ENCODE results near the gene CHD8. TPM values are rescaled to one million over a fixed set of nuclear protein-coding genes. Genes with fewer than 3 reads are reported as not detected.

CHD8 gene
- total and polyA plus RNA-seq, 2 experiments from 2014 or later = 21.2 to 35.9 TPM

DNA sequence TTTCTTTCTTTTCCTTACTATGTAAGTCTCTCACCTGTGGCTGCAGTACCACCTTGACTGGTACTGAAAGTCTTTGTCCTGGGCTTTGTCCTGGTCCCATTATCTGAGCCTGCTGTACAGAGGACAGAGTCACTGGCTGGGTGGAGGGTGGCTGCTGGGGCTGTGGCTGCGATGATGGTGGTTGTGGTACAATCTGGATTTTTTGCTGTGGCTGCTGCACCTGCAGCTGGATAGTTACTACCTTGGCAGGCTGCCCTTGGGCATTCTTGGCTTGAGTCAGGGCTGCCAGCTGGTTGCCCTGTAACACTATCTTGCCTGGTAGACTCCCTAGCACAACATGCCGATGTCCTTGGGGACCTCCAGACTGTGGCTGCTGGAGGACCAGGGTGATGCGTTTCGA lies 27.0 kb downstream of the CHD8 start:
- Histone ChIP-seq H3K4me3 (no peak overlapping the region), H3K36me3 (ENCODE audit: low read depth) (peaks cover 64% of the 10 kb centered on the region), H3K4me2 (ENCODE audit: unreplicated experiment) (no peak overlapping the region), H4K20me1 (ENCODE audit: insufficient read depth) (no peaks in the 10 kb centered on the region), H3K9ac (no peak overlapping the region), H2AFZ (no peak overlapping the region), H3K9me2 (ENCODE audit: insufficient read depth) (no peaks in the 10 kb centered on the region), H3K27me3 (replicated peaks; ENCODE audit: insufficient read depth) (no peaks in the 10 kb centered on the region), H3K79me2 (ENCODE audit: insufficient read depth) (peaks cover 92% of the 10 kb centered on the region), H3K27ac (no peak overlapping the region), H3K9me3 (ENCODE audit: low read depth) (no peaks in the 10 kb centered on the region), H3F3A (ENCODE audit: insufficient read depth) (no peaks in the 10 kb centered on the region), H3K4me1 (ENCODE audit: insufficient read depth) (no peaks in the 10 kb centered on the region)
- 96 to 100% methylated on average over 4 of the region's 4 CpGs for WGBS, 2 experiments (ENCODE audit: low coverage in 1 of 2, low lambda C conversion rate in 2 of 2, missing lambda C conversion rate in 2 of 2)
- in situ Hi-C loops (cut with MboI) = no loop called here
- no peak for DNase-seq
- TF ChIP-seq EZH2 (IDR thresholded peaks at IDR 0.05; ENCODE audit: insufficient read depth, poor library complexity, severe bottlenecking) (no peak), EZH2phosphoT487 (IDR thresholded peaks at IDR 0.05; ENCODE audit: insufficient read depth, low read depth) (no peak)

GRCh38 chr14:21426692-21427091 lies 29.2 kb downstream of the CHD8 start:
- no peaks in the 10 kb centered on the region for H3K27me3 ChIP-seq (replicated peaks; ENCODE audit: insufficient read depth)
- no peak for DNase-seq
- WGBS, 2 experiments (ENCODE audit: low coverage in 1 of 2, low lambda C conversion rate in 2 of 2, missing lambda C conversion rate in 2 of 2) = 93 to 100% methylated on average over 1 of the region's 1 CpG
- no peak overlapping the region for H2AFZ ChIP-seq
- peaks cover 85% of the 10 kb centered on the region for H3K36me3 ChIP-seq (ENCODE audit: low read depth)
- no peaks in the 10 kb centered on the region for H4K20me1 ChIP-seq (ENCODE audit: insufficient read depth)
- no peaks in the 10 kb centered on the region for H3K9me3 ChIP-seq (ENCODE audit: low read depth)
- no peak overlapping the region for H3K4me3 ChIP-seq
- in situ Hi-C loops (cut with MboI) = no loop called here
- H3K27ac ChIP-seq = no peak overlapping the region
- no peak overlapping the region for H3K4me2 ChIP-seq (ENCODE audit: unreplicated experiment)
- H3K9me2 ChIP-seq (ENCODE audit: insufficient read depth) = no peaks in the 10 kb centered on the region
- H3K9ac ChIP-seq = no peak overlapping the region
- 0 out of 2 replicates have a peak, but pooled peaks cover under 1% of the 10 kb centered on the region for H3F3A ChIP-seq (ENCODE audit: insufficient read depth)
- no peaks in the 10 kb centered on the region for H3K4me1 ChIP-seq (ENCODE audit: insufficient read depth)
- H3K79me2 ChIP-seq (ENCODE audit: insufficient read depth) = peaks cover 85% of the 10 kb centered on the region
- TF ChIP-seq EZH2phosphoT487 (IDR thresholded peaks at IDR 0.05; ENCODE audit: insufficient read depth, low read depth) (no peak), EZH2 (IDR thresholded peaks at IDR 0.05; ENCODE audit: insufficient read depth, poor library complexity, severe bottlenecking) (no peak)

GRCh38 chr14:21419528-21419927 lies 36.4 kb downstream of the CHD8 start:
- peaks cover 73% of the 10 kb centered on the region for H3K36me3 ChIP-seq (ENCODE audit: low read depth)
- in situ Hi-C loops (cut with MboI) = no loop called here
- TF ChIP-seq EZH2 (IDR thresholded peaks at IDR 0.05; ENCODE audit: insufficient read depth, poor library complexity, severe bottlenecking) = no peak
- TF ChIP-seq EZH2phosphoT487 (IDR thresholded peaks at IDR 0.05; ENCODE audit: insufficient read depth, low read depth) = no peak

GRCh38 chr14:21415329-21415728 lies 40.6 kb downstream of the CHD8 start:
- Histone ChIP-seq H3K27me3 (replicated peaks; ENCODE audit: insufficient read depth) (no peaks in the 10 kb centered on the region), H2AFZ (no peak overlapping the region), H3K4me1 (ENCODE audit: insufficient read depth) (no peaks in the 10 kb centered on the region), H3K9me2 (ENCODE audit: insufficient read depth) (no peaks in the 10 kb centered on the region), H3K9ac (no peak overlapping the region), H3K9me3 (ENCODE audit: low read depth) (no peaks in the 10 kb centered on the region), H4K20me1 (ENCODE audit: insufficient read depth) (no peaks in the 10 kb centered on the region), H3K4me3 (no peak overlapping the region), H3K4me2 (ENCODE audit: unreplicated experiment) (no peak overlapping the region), H3K79me2 (ENCODE audit: insufficient read depth) (peaks cover 30% of the 10 kb centered on the region), H3K36me3 (ENCODE audit: low read depth) (peaks cover 75% of the 10 kb centered on the region), H3F3A (ENCODE audit: insufficient read depth) (peaks cover 5% of the 10 kb centered on the region; the same call in 1 of the 2 replicates), H3K27ac (no peak overlapping the region)
- 85 to 87% methylated on average over 4 of the region's 4 CpGs for WGBS, 2 experiments (ENCODE audit: low coverage in 1 of 2, low lambda C conversion rate in 2 of 2, missing lambda C conversion rate in 2 of 2)
- in situ Hi-C loops (cut with MboI) = no loop called here
- TF ChIP-seq EZH2phosphoT487 (IDR thresholded peaks at IDR 0.05; ENCODE audit: insufficient read depth, low read depth) (no peak), EZH2 (IDR thresholded peaks at IDR 0.05; ENCODE audit: insufficient read depth, poor library complexity, severe bottlenecking) (no peak)
- DNase-seq = no peak

More at GRCh38 chr14:21419528-21419927, 36.4 kb downstream of the CHD8 start:
- H3K4me3 ChIP-seq = no peak overlapping the region
- no peak overlapping the region for H3K9ac ChIP-seq
- H3K9me3 ChIP-seq (ENCODE audit: low read depth) = no peaks in the 10 kb centered on the region
- H3K27ac ChIP-seq = no peak overlapping the region
- WGBS, 2 experiments (ENCODE audit: low coverage in 1 of 2, low lambda C conversion rate in 2 of 2, missing lambda C conversion rate in 2 of 2) = 91 to 98% methylated on average over 5 of the region's 5 CpGs
- H3K79me2 ChIP-seq (ENCODE audit: insufficient read depth) = peaks cover 55% of the 10 kb centered on the region
- H4K20me1 ChIP-seq (ENCODE audit: insufficient read depth) = no peaks in the 10 kb centered on the region
- H3K4me1 ChIP-seq (ENCODE audit: insufficient read depth) = no peaks in the 10 kb centered on the region
- no peak overlapping the region for H2AFZ ChIP-seq
- H3K27me3 ChIP-seq (replicated peaks; ENCODE audit: insufficient read depth) = no peaks in the 10 kb centered on the region
- H3F3A ChIP-seq (ENCODE audit: insufficient read depth) = peaks cover 6% of the 10 kb centered on the region; the same call in 1 of the 2 replicates
- no peak for DNase-seq
- H3K9me2 ChIP-seq (ENCODE audit: insufficient read depth) = no peaks in the 10 kb centered on the region
- no peak overlapping the region for H3K4me2 ChIP-seq (ENCODE audit: unreplicated experiment)

Data from GM23248 (cell line).